Mucosa of gallbladder (tissue), 1 donor: Measurements from ENCODE around the gene IL18. TPM values are rescaled to one million over a fixed set of nuclear protein-coding genes. Genes with fewer than 3 reads are reported as not detected.
"Not testable (repeated sequence)": the region's sequence is repeated elsewhere in the genome, so short reads cannot be mapped to it uniquely, and the experiment has no call there.

Experiments
- DNase-seq: peaks from one replicate; pipeline ENCODE4 v3.0.0-alpha.2; 2020; ENCODE audit warnings: low spot score
- total RNA-seq: library from RNA; stranded (reverse); gene quantifications from one replicate; pipeline ENCODE4 v1.2.1, GENCODE V29; 2021
- donor health status: DM: no; HTN: no; CAD: no.

The IL18 gene
- total RNA-seq, 1 donor from 2014 or later = 34.3 TPM

- DNase-seq = no peak
Observed at GRCh38 chr11:112172362-112172994, 8.6 kb upstream of the IL18 start.

- DNase-seq = no peak
Observed at GRCh38 chr11:112167145-112167544, 3.3 kb upstream of the IL18 start, which contains the start of gene TEX12. Gene TEX12, plus strand, starts transcription at chr11:112167372. Its CDS starts 1,897 bp downstream, at chr11:112169269.

DNA sequence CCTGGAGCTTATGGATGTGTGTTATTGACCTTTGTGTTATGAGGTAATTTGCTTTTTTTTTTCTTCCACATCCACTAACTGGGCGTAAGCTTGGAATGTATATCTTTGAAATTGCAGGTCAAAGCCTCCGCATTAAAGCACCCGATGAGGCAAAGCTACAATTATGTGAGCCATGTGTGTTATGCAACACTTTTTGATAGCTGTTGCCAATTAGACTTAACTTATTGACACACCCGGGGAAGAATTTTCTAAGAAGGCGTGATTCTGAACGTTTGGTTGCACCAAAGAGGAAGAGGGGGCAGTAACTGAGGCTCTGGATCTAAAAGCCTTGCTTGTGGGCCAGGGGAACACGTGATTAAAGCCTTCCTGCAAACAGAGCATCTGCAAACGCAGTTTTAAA is 2.7 kb upstream of the IL18 start:
- peak; percentile 16 for DNase-seq

DNA sequence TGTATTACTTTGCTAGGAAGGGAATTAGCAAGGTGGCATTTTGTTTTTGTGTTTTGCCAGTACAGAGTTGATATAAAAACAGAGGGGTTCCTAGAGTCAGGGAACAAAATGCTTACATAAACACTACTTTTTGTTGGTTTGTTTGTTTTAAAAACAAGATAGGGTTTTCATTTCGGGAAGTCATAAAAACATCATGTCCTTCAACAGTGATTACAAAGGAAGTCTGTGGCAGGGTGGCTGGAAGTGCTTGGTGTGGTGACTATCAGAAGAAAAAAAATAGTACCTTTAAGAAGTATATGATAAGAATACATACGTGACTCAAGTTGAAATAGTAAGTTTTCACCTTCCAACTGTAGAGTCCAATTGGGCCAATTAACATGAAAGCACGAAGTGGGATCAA is 1.2 kb upstream of the IL18 start:
- no peak for DNase-seq

- no peak for DNase-seq
Observed at GRCh38 chr11:112162761-112163546, 940 bp downstream of the IL18 start.

GRCh38 chr11:112162200-112162599 is 1.7 kb downstream of the IL18 start:
- DNase-seq = not testable (repeated sequence)

GRCh38 chr11:112161012-112161411 is 2.9 kb downstream of the IL18 start:
- DNase-seq = no peak

DNA sequence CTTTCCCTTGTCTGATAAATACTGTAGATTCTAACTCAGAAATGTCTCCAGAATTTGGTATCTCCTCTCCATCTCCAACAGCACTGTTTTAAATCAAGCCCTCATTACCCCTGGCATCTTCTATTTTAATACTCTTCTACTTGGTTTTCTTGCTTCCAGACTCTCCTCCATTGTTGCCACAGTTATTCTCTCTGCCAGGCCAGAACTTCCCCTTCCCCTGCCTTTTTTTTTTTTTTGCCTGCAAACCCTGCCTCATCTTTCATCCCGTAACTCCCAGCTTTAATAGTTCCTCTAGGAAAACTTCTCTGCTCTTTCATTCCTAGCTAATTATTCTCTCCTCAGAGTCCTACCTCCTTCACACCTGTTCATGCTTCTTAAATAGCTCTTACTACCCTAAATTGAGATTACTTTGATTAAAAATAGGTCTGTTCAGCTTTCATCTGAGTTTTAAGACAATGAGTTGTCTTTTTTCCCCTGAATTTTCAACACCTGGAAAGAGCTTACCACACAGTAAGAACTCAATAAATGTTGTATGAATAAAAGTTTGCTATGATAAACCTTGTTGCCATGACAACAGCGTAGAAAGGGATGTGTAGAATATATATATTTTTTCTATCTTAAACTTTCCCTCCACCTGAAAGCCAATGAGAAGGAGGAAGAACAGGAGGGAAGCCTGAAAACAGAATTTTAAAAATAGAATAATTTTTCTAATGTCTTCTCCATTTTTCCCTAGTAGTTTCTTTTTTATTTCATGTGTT is 3.6 kb downstream of the IL18 start:
- no peak for DNase-seq

DNA sequence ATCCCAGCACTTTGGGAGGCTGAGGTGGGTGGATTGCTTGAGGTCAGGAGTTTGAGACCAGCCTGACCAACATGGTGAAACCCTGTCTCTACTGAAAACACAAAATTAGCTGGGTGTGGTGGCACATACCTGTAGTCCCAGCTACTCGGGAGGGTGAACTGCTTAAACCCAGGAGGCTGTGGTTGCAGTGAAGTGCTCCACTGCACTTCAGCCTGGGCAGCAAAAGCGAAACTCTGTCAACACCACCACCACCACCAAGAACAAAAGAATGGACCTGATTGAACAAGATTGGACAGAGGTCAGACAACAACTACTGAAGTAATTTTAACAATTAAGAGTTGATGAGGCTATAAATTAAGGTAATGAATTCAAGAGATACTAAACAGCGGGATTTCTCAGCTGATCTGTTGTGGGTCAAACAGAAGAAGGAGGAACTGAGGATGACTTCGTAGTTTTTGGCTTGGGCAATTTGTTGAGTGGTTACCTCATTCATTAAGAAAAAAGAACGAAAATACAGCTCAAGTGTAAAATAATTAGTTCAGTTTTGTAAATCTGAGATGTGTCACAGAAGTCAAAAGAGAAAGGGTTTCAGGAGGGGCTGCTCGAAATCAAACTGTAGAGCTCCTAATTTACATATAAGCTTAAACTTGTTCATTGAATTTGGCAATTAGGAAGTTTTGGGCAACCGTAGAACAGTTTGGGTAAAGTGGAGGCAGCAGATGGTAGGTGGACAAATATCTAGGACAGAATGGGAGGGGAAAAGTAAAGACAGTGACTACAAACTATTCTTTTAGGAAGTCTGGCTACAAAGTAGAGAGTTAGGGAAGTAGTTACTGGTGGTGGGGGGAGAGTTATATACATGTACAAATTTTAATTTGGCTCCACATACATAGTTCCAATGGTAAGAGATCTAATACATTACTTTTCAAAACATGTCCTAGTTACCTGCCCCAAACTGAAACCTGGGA is 4.5 kb downstream of the IL18 start:
- no peak for DNase-seq

GRCh38 chr11:112156956-112157766 is 6.7 kb downstream of the IL18 start:
- DNase-seq = peak; percentile 68

DNA sequence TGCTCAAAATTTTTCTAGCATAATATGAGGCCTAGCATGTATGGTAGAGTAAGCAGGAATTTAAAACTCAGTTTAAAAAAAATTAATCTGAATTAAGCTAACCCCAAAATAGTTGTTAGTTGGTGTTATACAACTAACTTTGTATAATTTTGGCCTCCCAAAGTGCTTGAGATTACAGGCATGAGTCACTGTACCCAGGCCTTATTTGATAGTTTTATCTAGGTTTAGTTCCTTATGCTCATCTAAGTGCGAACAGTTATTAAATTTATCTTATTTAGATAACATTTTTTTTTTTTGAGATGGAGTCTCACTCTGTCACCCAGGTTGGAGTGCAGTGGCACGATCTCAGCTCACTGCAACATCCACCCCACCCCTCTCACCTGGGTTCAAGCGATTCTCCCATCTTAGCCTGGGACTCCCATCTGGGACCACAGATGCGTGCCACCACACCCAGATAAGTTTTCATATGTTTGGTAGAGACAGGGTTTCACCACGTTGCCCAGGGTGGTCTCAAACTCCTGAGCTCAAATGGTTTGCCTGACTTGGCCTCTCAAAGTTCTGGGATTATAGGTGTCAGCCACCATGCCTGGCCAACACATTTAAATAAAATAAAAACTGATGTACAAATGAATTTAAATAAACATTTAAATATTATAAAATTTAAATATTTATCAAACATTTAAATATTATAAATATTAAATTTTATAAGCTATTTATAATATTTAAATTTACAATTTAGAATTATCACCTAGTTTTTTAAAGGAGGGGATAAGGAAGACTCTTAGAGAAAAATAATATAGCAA is 7.5 kb downstream of the IL18 start:
- DNase-seq = no peak

DNA sequence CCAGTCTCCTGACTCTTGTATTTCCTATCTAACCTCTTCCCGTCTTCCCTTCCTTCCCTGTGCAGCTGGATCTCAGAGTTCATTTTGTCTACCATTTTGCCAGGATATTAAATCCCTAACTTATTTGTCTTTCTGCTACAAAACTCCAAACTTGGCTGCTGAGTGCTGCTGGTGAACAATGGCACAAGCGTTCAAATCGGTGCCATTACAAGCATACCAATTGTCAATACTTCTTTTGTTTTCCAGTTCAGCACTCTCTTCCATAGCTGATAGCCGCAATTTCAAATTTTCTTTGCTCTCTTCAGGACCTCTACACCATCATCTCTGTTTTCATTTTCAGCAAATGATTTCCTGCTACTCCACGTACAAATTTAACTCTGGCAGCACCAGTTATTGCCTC is 13.4 kb downstream of the IL18 start:
- no peak for DNase-seq

DNA sequence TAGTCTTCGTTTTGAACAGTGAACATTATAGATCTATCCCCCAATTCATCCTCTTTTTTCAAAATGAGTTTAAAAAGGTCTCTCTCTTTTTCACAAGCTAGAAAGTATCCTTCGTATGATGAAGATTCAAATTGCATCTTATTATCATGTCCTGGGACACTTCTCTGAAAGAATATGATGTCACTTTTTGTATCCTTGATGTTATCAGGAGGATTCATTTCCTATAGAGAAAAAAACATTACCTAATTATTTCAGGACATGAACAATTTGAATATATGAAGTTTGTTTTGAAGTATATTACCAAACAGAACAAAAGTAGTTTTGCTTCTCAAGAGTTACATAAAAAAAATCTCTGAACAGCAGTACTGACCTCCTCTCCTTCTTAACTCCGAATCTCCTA is 20.3 kb downstream of the IL18 start:
- DNase-seq = no peak

GRCh38 chr11:112134473-112134872 is 29.4 kb downstream of the IL18 start:
- no peak for DNase-seq

DNA sequence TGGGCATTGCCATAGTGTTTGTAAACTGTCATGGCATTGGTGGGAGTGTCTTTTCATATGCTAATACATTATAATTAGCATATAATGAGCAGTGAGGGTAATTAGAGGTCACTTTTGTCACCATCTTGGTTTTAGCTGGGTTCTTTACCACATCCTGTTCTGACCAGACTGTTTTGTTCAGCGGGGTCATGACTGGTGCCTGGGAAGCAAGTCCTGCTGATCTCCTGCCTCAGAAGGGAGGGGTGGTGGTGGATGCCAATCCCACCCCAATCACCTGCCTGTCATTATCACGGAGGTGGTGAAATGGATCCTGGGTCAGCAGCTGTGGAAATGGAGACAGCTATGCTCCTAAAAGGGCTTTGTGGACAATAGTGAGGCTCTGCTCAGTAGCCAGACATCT is 31.2 kb downstream of the IL18 start:
- no peak for DNase-seq

DNA sequence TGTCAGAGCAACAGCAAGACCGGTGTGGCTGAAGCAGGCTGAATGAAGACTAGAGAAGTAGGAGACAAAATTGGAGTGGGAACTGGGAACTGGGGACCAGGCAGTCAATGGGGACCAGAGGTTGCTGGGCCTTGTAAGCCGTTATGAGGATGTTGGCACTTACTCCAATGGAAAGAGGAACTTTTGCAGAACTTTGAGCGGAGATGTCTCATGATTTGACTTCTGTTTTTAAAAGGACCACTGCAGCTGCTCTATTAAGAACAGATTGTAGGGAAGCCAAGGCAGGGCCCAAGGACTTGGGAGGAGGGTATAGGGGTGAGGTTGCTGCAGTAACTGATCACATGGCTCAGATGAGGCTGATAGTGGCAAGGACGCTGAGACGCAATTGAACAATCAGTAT is 34.2 kb downstream of the IL18 start:
- peak; percentile 26 for DNase-seq

- peak; percentile 67 for DNase-seq
Observed at GRCh38 chr11:112128483-112129121, 35.3 kb downstream of the IL18 start.

DNA sequence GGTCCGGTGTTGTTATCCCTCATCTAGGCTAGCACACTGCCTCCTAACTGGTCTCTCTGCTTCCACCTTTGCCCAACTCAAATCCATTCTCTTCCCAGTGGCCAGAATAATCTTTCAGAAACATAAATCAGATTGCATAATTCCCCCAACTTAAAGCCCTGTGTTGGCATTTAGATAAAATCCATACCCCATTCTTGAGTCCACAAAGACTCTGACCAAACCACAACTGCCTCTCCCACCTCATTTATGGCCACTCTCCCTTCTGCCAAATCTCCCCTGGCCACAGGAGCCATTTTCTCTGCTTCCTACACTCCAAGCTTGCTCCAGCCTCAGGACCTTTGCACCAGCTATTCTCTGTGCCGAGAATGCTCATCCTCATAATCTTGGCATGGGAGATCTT is 36.8 kb downstream of the IL18 start:
- no peak for DNase-seq

- DNase-seq = no peak
Observed at GRCh38 chr11:112123129-112123528, 40.8 kb downstream of the IL18 start.
